Esophagus squamous epithelium (tissue), 5 donors: ENCODE data around the gene CDC42BPA. TPM values are rescaled to one million over a fixed set of nuclear protein-coding genes. Genes with fewer than 3 reads are reported as not detected.

Source experiments
- DNase-seq: peaks from one replicate; lab custom pipeline; 2025; lab: John Stamatoyannopoulos, UW
- H3K27ac ChIP-seq, 4 donors: fragments of 200-600 bp; sonication (generic); one replicate each; pipeline ENCODE4 v1.5.1; 2016 to 2019; ENCODE audit warnings: mild to moderate bottlenecking in 1 of 4
- H3K27me3 ChIP-seq, 4 donors: fragments of 200-600 bp; sonication (generic); 1 replicate in 3 of 4; 2 replicates in 1 of 4; pipeline versions ENCODE4 v1.5.1 to v1.6.0; 2017 to 2021; ENCODE audit warnings: antibody characterized with exemption in 1 of 4
- H3K36me3 ChIP-seq, 3 donors: fragments of 200-600 bp; sonication (generic); one replicate each; pipeline ENCODE4 v1.5.1; 2016 to 2019
- H3K4me1 ChIP-seq, 3 donors: fragments of 200-600 bp; sonication (generic); one replicate each; pipeline ENCODE4 v1.5.1; 2017 to 2019
- H3K4me3 ChIP-seq, 4 donors: fragments of 200-600 bp; sonication (generic); 1 replicate in 3 of 4; 2 replicates in 1 of 4; pipeline ENCODE4 v1.5.1; 2016 to 2019; ENCODE audit warnings: mild to moderate bottlenecking in 2 of 4, moderate library complexity in 1 of 4
- H3K9me3 ChIP-seq, 3 donors: fragments of 200-600 bp; sonication (generic); one replicate each; pipeline ENCODE4 v1.5.1; 2016 to 2019
- POLR2A ChIP-seq, 4 donors: fragments of 450-650 bp; IDR thresholded peaks; one replicate each; pipeline ENCODE4 v1.6.1; 2017; ENCODE audit warnings: antibody characterized with exemption in 4 of 4, mild to moderate bottlenecking in 4 of 4, moderate library complexity in 3 of 4
- WGBS, 2 donors: methylation state at CpG; one replicate each; pipeline ENCODE4 v1.1.5; 2018; 5-methylcytosine and 5-hydroxymethylcytosine counted together
- intact Hi-C: fragments of 100-400 bp; cut with DNase I; formaldehyde crosslinking; loops from one replicate; pipeline ENCODE4 v1.15.0; 2022
- total RNA-seq, 4 donors: library from RNA; depleted of rRNA; stranded (reverse); fragments of >200 nt; gene quantifications; one replicate each; pipeline ENCODE4 v1.1.0, GENCODE V29; 2016
- TF ChIP-seq, protein P1 (sequence below), 6 experiments: fragments of 450-650 bp in 4 of 6; fragments of 200-600 bp in 2 of 6; sonication (generic) in 2 of 6; IDR thresholded peaks; one replicate each; pipeline ENCODE4 v1.5.1; 2016 to 2019; ENCODE audit warnings: antibody characterized with exemption in 6 of 6, mild to moderate bottlenecking in 4 of 6, moderate library complexity in 4 of 6
- donor health status: DM: yes; HTN: yes; CAD: no.

Gene CDC42BPA
- total RNA-seq, 4 donors from 2014 or later, result 4.3 to 33.6 (median 17.2) TPM

DNA sequence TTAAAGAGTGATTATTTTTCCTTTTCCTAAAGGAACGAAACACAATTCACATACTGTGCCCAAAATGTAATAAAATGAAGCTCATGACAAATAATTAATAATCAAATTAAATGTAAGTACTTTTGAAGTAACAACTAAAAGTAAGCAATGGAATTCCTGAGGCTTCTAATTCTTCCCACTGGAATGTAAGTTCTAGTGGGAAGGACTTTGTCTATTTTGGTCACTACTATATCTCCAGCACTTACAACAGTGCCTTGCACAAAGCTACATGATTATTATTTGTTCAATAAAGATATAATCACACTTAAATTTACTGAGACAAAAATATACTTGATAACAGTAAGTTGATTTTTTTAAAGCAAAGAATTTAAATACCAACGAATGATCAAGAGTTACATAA is 249.4 kb downstream of the CDC42BPA start:
- no peaks in the 10 kb centered on the region for H3K9me3 ChIP-seq
- H3K4me3 ChIP-seq, result no peak overlapping the region
- no peaks in the 10 kb centered on the region for H3K27me3 ChIP-seq
- H3K4me1 ChIP-seq, result no peaks in the 10 kb centered on the region
- TF ChIP-seq, protein P1, sequence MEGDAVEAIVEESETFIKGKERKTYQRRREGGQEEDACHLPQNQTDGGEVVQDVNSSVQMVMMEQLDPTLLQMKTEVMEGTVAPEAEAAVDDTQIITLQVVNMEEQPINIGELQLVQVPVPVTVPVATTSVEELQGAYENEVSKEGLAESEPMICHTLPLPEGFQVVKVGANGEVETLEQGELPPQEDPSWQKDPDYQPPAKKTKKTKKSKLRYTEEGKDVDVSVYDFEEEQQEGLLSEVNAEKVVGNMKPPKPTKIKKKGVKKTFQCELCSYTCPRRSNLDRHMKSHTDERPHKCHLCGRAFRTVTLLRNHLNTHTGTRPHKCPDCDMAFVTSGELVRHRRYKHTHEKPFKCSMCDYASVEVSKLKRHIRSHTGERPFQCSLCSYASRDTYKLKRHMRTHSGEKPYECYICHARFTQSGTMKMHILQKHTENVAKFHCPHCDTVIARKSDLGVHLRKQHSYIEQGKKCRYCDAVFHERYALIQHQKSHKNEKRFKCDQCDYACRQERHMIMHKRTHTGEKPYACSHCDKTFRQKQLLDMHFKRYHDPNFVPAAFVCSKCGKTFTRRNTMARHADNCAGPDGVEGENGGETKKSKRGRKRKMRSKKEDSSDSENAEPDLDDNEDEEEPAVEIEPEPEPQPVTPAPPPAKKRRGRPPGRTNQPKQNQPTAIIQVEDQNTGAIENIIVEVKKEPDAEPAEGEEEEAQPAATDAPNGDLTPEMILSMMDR (IDR thresholded peaks at IDR 0.05), result no peak
- TF ChIP-seq POLR2A (IDR thresholded peaks at IDR 0.05), result no peak
- no peak overlapping the region for H3K27ac ChIP-seq
- 65 to 70% methylated on average over 2 of the region's 2 CpGs for WGBS, 2 donors
- H3K36me3 ChIP-seq, result peaks cover 0 to 34% (median 0%) of the 10 kb centered on the region in 3 donors
- intact Hi-C loops, result no loop called here
- no peak for DNase-seq

DNA sequence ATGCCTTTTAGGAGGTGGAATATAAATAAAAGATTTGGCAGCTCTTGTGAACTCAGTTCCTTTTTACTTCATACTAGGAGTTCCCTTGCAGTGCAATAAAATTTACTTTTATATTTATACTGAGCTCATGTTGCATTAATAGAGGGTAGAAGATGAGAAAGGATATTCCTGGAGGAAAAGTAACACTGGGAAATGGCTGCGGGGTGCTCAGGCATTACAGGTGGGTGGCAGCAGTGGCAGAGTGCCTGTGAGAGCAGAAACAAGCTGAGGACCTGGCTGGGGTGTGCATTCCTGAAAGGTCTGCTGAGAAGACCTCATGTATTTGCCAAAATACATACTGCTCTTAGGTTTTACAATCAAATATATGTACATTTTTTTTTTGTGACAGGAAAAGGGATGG is 251.3 kb downstream of the CDC42BPA start:
- TF ChIP-seq, protein P1 (IDR thresholded peaks at IDR 0.05), result no peak
- no peak for TF ChIP-seq POLR2A (IDR thresholded peaks at IDR 0.05)
- Histone ChIP-seq H3K4me3 (no peak overlapping the region), H3K27ac (no peak overlapping the region), H3K27me3 (no peaks in the 10 kb centered on the region), H3K4me1 (no peaks in the 10 kb centered on the region), H3K9me3 (no peaks in the 10 kb centered on the region), H3K36me3 (peaks cover 0 to 25% (median 0%) of the 10 kb centered on the region in 3 donors)
- WGBS, 2 donors, result 86 to 87% methylated on average over 1 of the region's 1 CpG
- DNase-seq, result no peak
- intact Hi-C loops, result no loop called here

DNA sequence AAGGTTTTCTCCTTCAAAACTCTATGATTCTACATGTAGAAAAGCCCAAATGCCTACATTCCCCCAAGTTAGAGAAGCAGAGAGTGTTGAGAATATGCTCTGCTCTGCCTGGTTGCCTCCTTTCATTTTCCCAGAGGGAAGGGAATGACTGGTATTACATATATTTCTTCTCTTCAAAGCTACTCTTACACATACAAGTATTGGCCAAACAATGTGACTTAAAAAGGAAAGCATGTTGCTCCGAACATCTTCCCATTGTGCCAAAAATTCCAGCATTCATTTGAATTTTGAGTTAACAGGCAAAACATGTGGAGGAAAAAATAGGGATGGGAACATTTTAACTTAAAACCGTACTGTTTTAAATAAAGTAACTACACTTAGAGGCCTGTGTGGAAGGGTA is 253.0 kb downstream of the CDC42BPA start:
- H3K9me3 ChIP-seq, result no peaks in the 10 kb centered on the region
- no peak overlapping the region for H3K27ac ChIP-seq
- peaks cover 0 to 21% (median 0%) of the 10 kb centered on the region in 3 donors for H3K36me3 ChIP-seq
- TF ChIP-seq POLR2A (IDR thresholded peaks at IDR 0.05), result no peak
- TF ChIP-seq, protein P1 (IDR thresholded peaks at IDR 0.05), result no peak
- no peak overlapping the region for H3K4me3 ChIP-seq
- no peak for DNase-seq
- WGBS, 2 donors, result 75 to 76% methylated on average over 2 of the region's 2 CpGs
- H3K27me3 ChIP-seq, result no peaks in the 10 kb centered on the region
- no peaks in the 10 kb centered on the region for H3K4me1 ChIP-seq
- intact Hi-C loops, result no loop called here

DNA sequence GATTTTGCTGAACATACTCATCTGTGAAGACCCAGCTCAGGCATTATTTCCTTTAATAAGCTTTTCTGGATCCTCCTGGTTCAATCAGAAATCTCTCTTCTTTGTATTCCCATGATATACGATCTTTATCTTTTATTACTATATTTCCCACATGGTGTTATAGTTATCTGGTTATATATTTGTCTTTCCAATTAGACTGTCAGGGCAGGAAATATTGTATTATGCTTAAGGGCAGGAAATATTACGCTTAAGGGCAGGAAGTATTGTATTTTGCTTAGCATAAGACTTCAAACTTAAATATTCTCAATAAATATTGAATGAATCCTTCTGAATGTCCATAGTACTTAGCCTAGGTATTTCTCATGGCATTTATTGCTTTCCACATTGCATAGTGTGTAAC is 256.0 kb downstream of the CDC42BPA start:
- 75 to 91% methylated on average over 2 of the region's 2 CpGs for WGBS, 2 donors
- TF ChIP-seq POLR2A (IDR thresholded peaks at IDR 0.05), result no peak
- TF ChIP-seq, protein P1 (IDR thresholded peaks at IDR 0.05), result no peak

DNA sequence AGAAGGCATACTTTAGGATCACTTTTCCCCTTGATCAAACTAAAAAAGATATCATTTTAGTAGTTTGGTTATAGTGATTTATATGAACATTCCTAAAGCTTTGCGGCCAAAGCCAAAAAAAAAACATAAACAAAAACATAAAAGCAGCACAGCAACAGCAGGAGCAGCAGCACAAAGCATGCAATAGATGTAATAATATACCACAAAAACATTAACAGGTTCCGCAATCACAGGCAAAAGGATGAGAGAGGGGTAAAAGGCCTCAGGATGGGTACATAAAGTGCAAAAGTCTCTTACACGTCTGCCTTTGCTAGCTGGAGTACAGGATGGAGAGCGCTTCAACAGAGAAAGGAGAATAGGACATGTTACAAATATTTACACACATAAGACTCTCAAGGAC is 259.2 kb downstream of the CDC42BPA start:
- no peak for TF ChIP-seq POLR2A (IDR thresholded peaks at IDR 0.05)
- TF ChIP-seq, protein P1 (IDR thresholded peaks at IDR 0.05), result no peak
- WGBS, 2 donors, result 89% methylated on average over 4 of the region's 4 CpGs
- DNase-seq, result no peak
- intact Hi-C loops, result no loop called here
- Histone ChIP-seq H3K4me1 (no peaks in the 10 kb centered on the region), H3K27me3 (no peaks in the 10 kb centered on the region), H3K36me3 (no peaks in the 10 kb centered on the region), H3K4me3 (no peak overlapping the region), H3K27ac (no peak overlapping the region), H3K9me3 (no peaks in the 10 kb centered on the region)

More for the DNA sequence above, 256.0 kb downstream of the CDC42BPA start:
- no peaks in the 10 kb centered on the region for H3K9me3 ChIP-seq
- no peak overlapping the region for H3K4me3 ChIP-seq
- DNase-seq, result no peak
- intact Hi-C loops, result no loop called here
- H3K27ac ChIP-seq, result no peak overlapping the region
- H3K36me3 ChIP-seq, result peaks cover 0 to 14% (median 0%) of the 10 kb centered on the region in 3 donors
- no peaks in the 10 kb centered on the region for H3K27me3 ChIP-seq
- H3K4me1 ChIP-seq, result no peaks in the 10 kb centered on the region
